Measurements from ENCODE around the gene WNT9A. TPM values are rescaled to one million over a fixed set of nuclear protein-coding genes. Genes with fewer than 3 reads are reported as not detected.
A peak's percentile ranks its signal among the peaks of the same experiment; 100 is the strongest.

The WNT9A gene
- total and polyA plus RNA-seq, 4 donors = 1.9 to 6.4 (median 5.2) TPM

- Histone ChIP-seq H3K4me3 (ENCODE audit: low read depth, low read length) (no peak overlapping the region), H3K4me1 (ENCODE audit: control insufficient read depth, insufficient read depth, low read length) (peaks cover 41% of the 10 kb centered on the region), H3K27me3 (ENCODE audit: control insufficient read depth, insufficient read depth, low read length) (no peaks in the 10 kb centered on the region), H3K27ac (ENCODE audit: low read depth, low read length) (no peak overlapping the region), H3K9me3 (ENCODE audit: control insufficient read depth, insufficient read depth, low read length) (no peaks in the 10 kb centered on the region), H3K36me3 (ENCODE audit: control insufficient read depth, insufficient read depth, low read length) (peaks cover 42% of the 10 kb centered on the region)
- 93% methylated on average over 23 of the region's 24 CpGs for WGBS (ENCODE audit: insufficient coverage)
- DNase-seq (ENCODE audit: low read depth in 4 of 6, low spot score in 6 of 6) = no peak
Measured at GRCh38 chr1:227924168-227924832, 23.4 kb downstream of the WNT9A start.

DNA sequence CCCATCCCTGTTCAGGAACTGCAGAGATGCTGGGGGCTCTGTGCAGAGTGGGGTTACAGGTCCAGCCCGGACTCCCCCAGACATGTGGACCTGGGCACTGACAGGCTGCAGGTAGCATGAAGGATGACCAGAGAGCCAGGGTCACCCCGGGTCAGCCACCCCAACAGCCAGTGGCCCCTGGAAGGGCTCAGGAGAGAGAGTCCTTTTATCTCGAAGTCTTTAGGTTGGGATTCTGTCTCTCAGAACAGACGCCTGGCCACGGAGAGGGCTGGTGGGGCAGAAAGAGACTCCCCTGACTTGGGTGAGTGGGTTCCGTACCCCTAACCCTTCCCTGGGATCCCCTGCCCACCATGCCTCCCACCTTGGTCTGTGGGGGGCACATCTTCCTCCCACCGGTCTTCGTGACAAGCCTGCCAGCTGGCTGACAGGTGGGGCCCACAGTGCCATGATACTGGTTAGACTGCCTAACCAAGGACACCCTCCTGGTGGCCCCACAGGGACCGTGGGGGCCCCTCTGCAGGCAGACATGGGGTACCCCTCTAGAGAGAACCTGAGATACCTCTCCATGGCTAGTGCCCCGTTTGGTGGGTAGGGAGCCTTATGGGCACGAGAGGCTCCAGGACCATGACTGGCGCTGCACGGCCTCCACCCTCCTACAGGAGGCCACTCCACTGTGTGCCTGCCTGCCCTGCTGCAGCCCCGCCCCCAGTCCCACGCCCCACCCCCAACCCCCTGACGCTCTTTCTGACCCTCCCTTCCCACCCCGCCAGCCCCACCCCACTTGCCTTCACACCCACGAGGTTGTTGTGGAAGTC, 24.2 kb downstream of the WNT9A start:
- 87% methylated on average over 9 of the region's 18 CpGs for WGBS (ENCODE audit: insufficient coverage)
- Histone ChIP-seq H3K4me3 (ENCODE audit: low read depth, low read length) (no peak overlapping the region), H3K27ac (ENCODE audit: low read depth, low read length) (no peak overlapping the region), H3K36me3 (ENCODE audit: control insufficient read depth, insufficient read depth, low read length) (peaks cover 42% of the 10 kb centered on the region), H3K9me3 (ENCODE audit: control insufficient read depth, insufficient read depth, low read length) (no peaks in the 10 kb centered on the region), H3K4me1 (ENCODE audit: control insufficient read depth, insufficient read depth, low read length) (peaks cover 44% of the 10 kb centered on the region), H3K27me3 (ENCODE audit: control insufficient read depth, insufficient read depth, low read length) (no peaks in the 10 kb centered on the region)
- DNase-seq (ENCODE audit: low read depth in 4 of 6, low spot score in 6 of 6) = no peak

- no peak overlapping the region for H3K4me3 ChIP-seq (ENCODE audit: low read depth, low read length)
- no peak overlapping the region for H3K27ac ChIP-seq (ENCODE audit: low read depth, low read length)
- no peaks in the 10 kb centered on the region for H3K9me3 ChIP-seq (ENCODE audit: control insufficient read depth, insufficient read depth, low read length)
- peaks cover 47% of the 10 kb centered on the region for H3K4me1 ChIP-seq (ENCODE audit: control insufficient read depth, insufficient read depth, low read length)
- H3K27me3 ChIP-seq (ENCODE audit: control insufficient read depth, insufficient read depth, low read length) = no peaks in the 10 kb centered on the region
- peak in 1 of 6 donors; percentile 60 for DNase-seq (ENCODE audit: low read depth in 4 of 6, low spot score in 6 of 6)
- H3K36me3 ChIP-seq (ENCODE audit: control insufficient read depth, insufficient read depth, low read length) = peaks cover 42% of the 10 kb centered on the region
- 50% methylated on average over 10 of the region's 18 CpGs for WGBS (ENCODE audit: insufficient coverage)
Measured at GRCh38 chr1:227922501-227923352, 25.0 kb downstream of the WNT9A start.

DNA sequence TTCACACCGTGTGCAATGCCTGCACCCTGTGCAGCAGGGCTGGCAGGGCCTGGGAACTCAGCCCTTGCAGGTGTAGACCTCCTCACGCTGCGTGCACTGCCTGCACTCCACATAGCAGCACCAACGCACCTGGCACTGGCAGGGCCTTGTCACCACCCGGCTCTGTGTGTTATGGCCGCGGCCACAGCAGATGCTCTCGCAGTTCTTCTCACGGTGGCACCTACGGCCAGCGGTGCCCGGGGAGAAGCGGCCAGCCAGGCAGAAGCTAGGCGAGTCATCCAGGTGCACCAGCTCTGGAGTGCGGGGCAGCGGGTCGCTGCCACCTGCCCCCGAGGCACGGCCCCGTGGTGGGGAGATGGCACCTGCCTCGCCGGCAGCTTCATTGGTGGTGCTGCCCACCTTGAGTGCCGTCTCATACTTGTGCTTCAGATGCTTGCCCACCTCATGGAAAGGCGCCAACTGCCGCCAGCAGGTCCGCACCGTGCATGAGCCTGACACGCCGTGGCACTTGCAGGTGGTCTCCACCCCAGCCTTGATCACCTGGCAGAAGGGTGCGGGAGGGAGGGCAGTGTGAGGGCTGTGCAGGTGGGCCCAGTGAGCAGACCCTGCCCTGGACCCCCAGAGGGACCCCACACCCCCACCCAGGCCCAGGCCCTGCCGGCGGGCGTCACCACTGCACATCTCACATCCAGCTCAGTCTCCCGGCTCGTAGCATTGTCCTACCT, 26.1 kb downstream of the WNT9A start:
- Histone ChIP-seq H3K4me3 (ENCODE audit: low read depth, low read length) (no peak overlapping the region), H3K27me3 (ENCODE audit: control insufficient read depth, insufficient read depth, low read length) (no peaks in the 10 kb centered on the region), H3K27ac (ENCODE audit: low read depth, low read length) (no peak overlapping the region), H3K36me3 (ENCODE audit: control insufficient read depth, insufficient read depth, low read length) (peaks cover 42% of the 10 kb centered on the region), H3K9me3 (ENCODE audit: control insufficient read depth, insufficient read depth, low read length) (no peaks in the 10 kb centered on the region), H3K4me1 (ENCODE audit: control insufficient read depth, insufficient read depth, low read length) (peaks cover 56% of the 10 kb centered on the region)
- 94% methylated on average over 35 of the region's 35 CpGs for WGBS (ENCODE audit: insufficient coverage)
- DNase-seq (ENCODE audit: low read depth in 4 of 6, low spot score in 6 of 6) = no peak

DNA sequence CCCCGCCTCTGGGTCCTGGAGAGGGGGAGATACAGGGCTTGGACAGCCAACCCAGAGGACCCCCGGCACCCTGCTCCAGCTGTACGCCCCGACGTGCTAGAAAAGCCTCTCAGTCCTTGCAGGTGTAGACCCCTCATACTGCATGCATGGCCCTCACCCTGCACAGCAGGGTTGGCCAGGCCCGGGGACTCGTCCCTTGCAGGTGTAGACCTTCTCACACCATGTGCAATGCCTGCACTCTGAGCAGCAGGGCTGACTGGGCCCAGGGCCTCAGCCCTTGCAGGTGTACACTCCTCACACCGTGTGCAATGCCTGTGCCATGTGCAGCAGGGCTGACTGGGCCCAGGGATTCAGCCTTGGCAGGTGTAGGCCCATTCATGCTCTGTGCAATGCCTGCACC, 26.8 kb downstream of the WNT9A start:
- Histone ChIP-seq H3K4me1 (ENCODE audit: control insufficient read depth, insufficient read depth, low read length) (peaks cover 60% of the 10 kb centered on the region), H3K27me3 (ENCODE audit: control insufficient read depth, insufficient read depth, low read length) (no peaks in the 10 kb centered on the region), H3K9me3 (ENCODE audit: control insufficient read depth, insufficient read depth, low read length) (no peaks in the 10 kb centered on the region), H3K27ac (ENCODE audit: low read depth, low read length) (no peak overlapping the region), H3K4me3 (ENCODE audit: low read depth, low read length) (no peak overlapping the region), H3K36me3 (ENCODE audit: control insufficient read depth, insufficient read depth, low read length) (peaks cover 42% of the 10 kb centered on the region)
- DNase-seq (ENCODE audit: low read depth in 4 of 6, low spot score in 6 of 6) = no peak
- 98% methylated on average over 8 of the region's 8 CpGs for WGBS (ENCODE audit: insufficient coverage)

DNA sequence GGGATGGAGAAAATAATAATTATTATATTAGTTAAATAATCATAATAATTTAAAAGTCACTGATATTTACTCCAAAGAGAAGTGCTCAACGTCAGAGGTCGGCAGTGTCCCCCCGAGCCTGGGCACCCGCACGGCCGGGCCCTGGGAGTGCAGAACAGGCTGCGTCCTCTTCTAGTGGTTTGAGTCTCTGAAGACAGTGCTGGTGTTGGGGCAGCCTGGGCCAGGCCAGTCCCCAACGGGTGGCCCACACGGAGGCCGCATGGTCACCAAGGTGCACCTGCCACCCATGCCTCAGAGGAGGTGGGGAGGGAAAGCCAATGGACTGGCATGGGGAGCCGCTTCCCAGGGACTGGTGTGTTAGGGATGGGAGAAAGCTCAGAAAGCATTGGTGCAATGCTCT, 27.3 kb downstream of the WNT9A start:
- Histone ChIP-seq H3K27ac (ENCODE audit: low read depth, low read length) (no peak overlapping the region), H3K9me3 (ENCODE audit: control insufficient read depth, insufficient read depth, low read length) (no peaks in the 10 kb centered on the region), H3K36me3 (ENCODE audit: control insufficient read depth, insufficient read depth, low read length) (peaks cover 38% of the 10 kb centered on the region), H3K4me1 (ENCODE audit: control insufficient read depth, insufficient read depth, low read length) (peaks cover 65% of the 10 kb centered on the region), H3K4me3 (ENCODE audit: low read depth, low read length) (no peak overlapping the region), H3K27me3 (ENCODE audit: control insufficient read depth, insufficient read depth, low read length) (no peaks in the 10 kb centered on the region)
- 94% methylated on average over 9 of the region's 11 CpGs for WGBS (ENCODE audit: insufficient coverage)
- DNase-seq (ENCODE audit: low read depth in 4 of 6, low spot score in 6 of 6) = no peak

DNA sequence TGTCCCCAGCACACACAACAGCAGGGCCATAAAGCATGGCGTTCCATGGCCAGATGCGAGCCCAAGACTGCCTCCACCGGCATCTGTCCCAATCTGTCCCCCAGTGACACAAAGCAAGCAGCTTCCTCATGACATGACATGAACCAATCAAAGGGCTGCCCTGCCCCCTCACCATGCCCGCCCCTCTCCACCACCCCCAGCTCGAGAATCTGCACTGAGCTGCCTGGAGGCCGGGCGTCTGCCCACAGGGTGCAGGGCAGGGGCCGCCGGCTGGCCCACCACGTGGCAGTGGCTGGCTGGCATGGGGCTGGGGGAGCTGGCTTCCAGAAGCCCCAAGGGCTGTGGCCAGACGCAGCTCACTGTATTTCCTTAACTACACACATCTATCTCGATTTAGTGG, 27.8 kb downstream of the WNT9A start:
- no peak overlapping the region for H3K27ac ChIP-seq (ENCODE audit: low read depth, low read length)
- H3K27me3 ChIP-seq (ENCODE audit: control insufficient read depth, insufficient read depth, low read length) = no peaks in the 10 kb centered on the region
- peaks cover 67% of the 10 kb centered on the region for H3K4me1 ChIP-seq (ENCODE audit: control insufficient read depth, insufficient read depth, low read length)
- no peak overlapping the region for H3K4me3 ChIP-seq (ENCODE audit: low read depth, low read length)
- no peaks in the 10 kb centered on the region for H3K9me3 ChIP-seq (ENCODE audit: control insufficient read depth, insufficient read depth, low read length)
- DNase-seq (ENCODE audit: low read depth in 4 of 6, low spot score in 6 of 6) = peak in 3 of 6 donors; percentile 51 to 90 (median 62)
- H3K36me3 ChIP-seq (ENCODE audit: control insufficient read depth, insufficient read depth, low read length) = peaks cover 32% of the 10 kb centered on the region
- WGBS (ENCODE audit: insufficient coverage) = 8% methylated on average over 5 of the region's 12 CpGs

DNA sequence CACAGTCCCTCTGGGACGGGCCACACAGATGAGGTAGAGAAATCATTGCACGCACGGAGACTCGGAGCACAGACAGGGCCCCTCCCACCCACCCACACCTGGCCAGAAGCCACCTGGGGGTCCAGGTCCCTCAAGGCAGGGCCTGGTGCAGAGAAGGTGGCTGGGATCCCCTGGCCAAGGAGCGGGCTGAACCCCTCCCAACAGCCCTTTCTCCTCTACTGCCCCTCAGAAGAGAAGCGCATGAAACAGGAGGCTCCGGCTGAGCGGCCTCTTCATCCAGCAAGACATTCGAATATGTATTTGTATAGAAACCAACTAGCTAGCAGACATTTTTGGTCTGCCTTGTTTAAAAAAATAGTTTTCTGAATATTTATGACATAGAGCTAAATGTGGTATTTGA, 29.0 kb downstream of the WNT9A start:
- Histone ChIP-seq H3K9me3 (ENCODE audit: control insufficient read depth, insufficient read depth, low read length) (no peaks in the 10 kb centered on the region), H3K27me3 (ENCODE audit: control insufficient read depth, insufficient read depth, low read length) (no peaks in the 10 kb centered on the region), H3K4me1 (ENCODE audit: control insufficient read depth, insufficient read depth, low read length) (peaks cover 71% of the 10 kb centered on the region), H3K4me3 (ENCODE audit: low read depth, low read length) (no peak overlapping the region), H3K27ac (ENCODE audit: low read depth, low read length) (no peak overlapping the region), H3K36me3 (ENCODE audit: control insufficient read depth, insufficient read depth, low read length) (peaks cover 25% of the 10 kb centered on the region)
- WGBS (ENCODE audit: insufficient coverage) = no CpG with 5 or more reads among the region's 9 CpGs
- DNase-seq (ENCODE audit: low read depth in 4 of 6, low spot score in 6 of 6) = no peak

DNA sequence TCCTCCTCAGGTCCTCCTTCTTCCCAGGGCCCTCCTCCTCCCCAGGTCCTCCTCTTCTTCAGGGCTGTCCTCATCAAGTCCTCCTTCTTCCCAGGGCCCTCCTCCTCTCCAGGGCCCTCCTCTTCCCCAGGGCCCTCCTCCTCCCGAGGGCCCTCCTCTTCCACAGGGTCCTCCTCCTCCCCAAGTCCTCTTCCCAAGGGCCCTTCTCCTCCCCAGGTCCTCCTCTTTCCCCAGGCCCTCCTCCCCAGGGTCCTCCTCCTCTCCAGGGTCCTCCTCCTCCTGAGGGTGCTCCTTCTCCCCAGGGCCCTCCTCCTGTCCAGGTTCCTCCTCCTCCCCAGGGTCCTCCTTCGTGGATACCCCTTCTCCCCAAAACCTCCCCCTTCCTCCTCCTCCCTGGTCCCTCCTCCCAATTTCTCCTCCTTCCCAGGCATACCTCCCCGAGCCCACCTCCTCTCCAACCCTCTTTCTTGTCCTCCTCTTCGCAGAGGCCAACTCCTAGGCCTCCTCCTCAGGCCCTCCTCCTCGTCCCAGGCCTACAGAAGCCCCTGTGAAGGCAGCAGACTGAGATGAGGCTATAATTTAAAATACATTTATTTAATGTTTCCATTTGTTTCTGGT, 29.5 kb downstream of the WNT9A start:
- Histone ChIP-seq H3K4me3 (ENCODE audit: low read depth, low read length) (no peak overlapping the region), H3K4me1 (ENCODE audit: control insufficient read depth, insufficient read depth, low read length) (peaks cover 74% of the 10 kb centered on the region), H3K27me3 (ENCODE audit: control insufficient read depth, insufficient read depth, low read length) (no peaks in the 10 kb centered on the region), H3K27ac (ENCODE audit: low read depth, low read length) (no peak overlapping the region), H3K9me3 (ENCODE audit: control insufficient read depth, insufficient read depth, low read length) (no peaks in the 10 kb centered on the region), H3K36me3 (ENCODE audit: control insufficient read depth, insufficient read depth, low read length) (peaks cover 23% of the 10 kb centered on the region)
- no peak for DNase-seq (ENCODE audit: low read depth in 4 of 6, low spot score in 6 of 6)
- WGBS (ENCODE audit: insufficient coverage) = 84% methylated on average over 3 of the region's 5 CpGs
